Cardiac septum (tissue), 1 donor: ENCODE results near the gene KDM3B. TPM values are rescaled to one million over a fixed set of nuclear protein-coding genes. Genes with fewer than 3 reads are reported as not detected.
A peak's percentile ranks its signal among the peaks of the same experiment; 100 is the strongest.
"Not testable (repeated sequence)": the region's sequence is repeated elsewhere in the genome, so short reads cannot be mapped to it uniquely, and the experiment has no call there.

ENCODE experiments used
- DNase-seq: peaks from one replicate; pipeline ENCODE4 v3.0.0-alpha.2; 2020; ENCODE audit warnings: low spot score
- intact Hi-C: fragments of 100-400 bp; cut with DNase I; formaldehyde crosslinking; loops from one replicate; pipeline ENCODE4 v1.14.0; 2022
- total RNA-seq: library from RNA; stranded (reverse); fragmentation: NEBNext Ultra II Directional; extraction: Animal tissue kit (Norgen Biotek cat#: 25700); gene quantifications from one replicate; pipeline ENCODE4 v1.2.1, GENCODE V29; 2021
- donor health status: DM: no; HTN: no; CAD: no.

The KDM3B gene
- total RNA-seq, 1 donor from 2014 or later: 48.5 TPM

GRCh38 chr5:138385660-138386059 lies 33.2 kb downstream of the KDM3B start:
- intact Hi-C loops: no loop called here
- no peak for DNase-seq

- intact Hi-C loops: no loop called here
- DNase-seq: no peak
These were observed 33.8 kb downstream of the KDM3B start for GRCh38 chr5:138386290-138386689.

GRCh38 chr5:138389332-138389731 lies 36.8 kb downstream of the KDM3B start:
- intact Hi-C loops: no loop called here
- no peak for DNase-seq

- intact Hi-C loops, DNase-seq: not testable (repeated sequence)
These were observed 37.4 kb downstream of the KDM3B start for GRCh38 chr5:138389911-138390310.

- peak; percentile 75 for DNase-seq
- intact Hi-C loops: no loop called here
These were observed 39.4 kb downstream of the KDM3B start for GRCh38 chr5:138391859-138392386.

GRCh38 chr5:138402640-138403039 lies 50.2 kb downstream of the KDM3B start:
- intact Hi-C loops: no loop called here
- DNase-seq: no peak

- intact Hi-C loops: no loop called here
- DNase-seq: no peak
These were observed 55.5 kb downstream of the KDM3B start for GRCh38 chr5:138408023-138408422.

GRCh38 chr5:138410996-138411640 lies 58.6 kb downstream of the KDM3B start:
- intact Hi-C loops: loop anchor here (5.0 kb wide), 1 partner anchor 189 kb away; no protein-coding TSS in a partner anchor

GRCh38 chr5:138418444-138418843 lies 66.0 kb downstream of the KDM3B start:
- no peak for DNase-seq
- intact Hi-C loops: no loop called here

More at GRCh38 chr5:138410996-138411640, 58.6 kb downstream of the KDM3B start:
- not testable (repeated sequence) for DNase-seq

GRCh38 chr5:138425079-138425478 lies 72.6 kb downstream of the KDM3B start:
- no peak for DNase-seq
- intact Hi-C loops: no loop called here

GRCh38 chr5:138435943-138436342 lies 83.5 kb downstream of the KDM3B start:
- no peak for DNase-seq
- intact Hi-C loops: no loop called here

GRCh38 chr5:138438003-138438723 lies 85.7 kb downstream of the KDM3B start:
- intact Hi-C loops: no loop called here
- no peak for DNase-seq

- no peak for DNase-seq
- intact Hi-C loops: no loop called here
These were observed 86.4 kb downstream of the KDM3B start, which contains the start of gene REEP2 for GRCh38 chr5:138438724-138439476. REEP2 (plus strand) TSS chr5:138439057; CDS start chr5:138439209, 152 bp downstream.

GRCh38 chr5:138439477-138440158 lies 87.1 kb downstream of the KDM3B start:
- no peak for DNase-seq
- intact Hi-C loops: no loop called here

GRCh38 chr5:138440159-138441073 lies 87.9 kb downstream of the KDM3B start:
- intact Hi-C loops: no loop called here
- no peak for DNase-seq

GRCh38 chr5:138441221-138441620 lies 88.7 kb downstream of the KDM3B start:
- intact Hi-C loops: no loop called here
- no peak for DNase-seq

- DNase-seq: no peak
- intact Hi-C loops: no loop called here
These were observed 91.7 kb downstream of the KDM3B start for GRCh38 chr5:138444078-138444773.
